GM18519 (cell line): ENCODE results near the gene HCRTR1.

ENCODE experiments used
- ATAC-seq: cut with Tn5 transposase; IDR thresholded peaks from one replicate; pipeline ENCODE4 v1.9.1; 2021; ENCODE audit warnings: mild to moderate bottlenecking, moderate library complexity; ENCODE audit not compliant: unreplicated experiment, low FRiP score

HCRTR1 gene

GRCh38 chr1:31663622-31664452 lies 46.3 kb downstream of the HCRTR1 start:
- ATAC-seq = no peak

GRCh38 chr1:31664528-31664927 lies 47.0 kb downstream of the HCRTR1 start:
- no peak for ATAC-seq

GRCh38 chr1:31665234-31665878 lies 47.9 kb downstream of the HCRTR1 start:
- no peak for ATAC-seq

- ATAC-seq = no peak
Measured at GRCh38 chr1:31666263-31666963, 48.9 kb downstream of the HCRTR1 start.

GRCh38 chr1:31667065-31667785 lies 49.7 kb downstream of the HCRTR1 start:
- ATAC-seq = no peak

- no peak for ATAC-seq
Measured at GRCh38 chr1:31668303-31668883, 50.9 kb downstream of the HCRTR1 start.

GRCh38 chr1:31669433-31669785 lies 51.9 kb downstream of the HCRTR1 start:
- no peak for ATAC-seq

GRCh38 chr1:31669786-31670592 lies 52.5 kb downstream of the HCRTR1 start:
- ATAC-seq = no peak

- ATAC-seq = no peak
Measured at GRCh38 chr1:31670593-31670964, 53.1 kb downstream of the HCRTR1 start.

- no peak for ATAC-seq
Measured at GRCh38 chr1:31671147-31671546, 53.7 kb downstream of the HCRTR1 start.

GRCh38 chr1:31671561-31672201 lies 54.2 kb downstream of the HCRTR1 start:
- no peak for ATAC-seq

- no peak for ATAC-seq
Measured at GRCh38 chr1:31672986-31673385, 55.5 kb downstream of the HCRTR1 start.

GRCh38 chr1:31673433-31673832 lies 55.9 kb downstream of the HCRTR1 start:
- no peak for ATAC-seq

GRCh38 chr1:31674626-31675025 lies 57.1 kb downstream of the HCRTR1 start:
- ATAC-seq = no peak

- no peak for ATAC-seq
Measured at GRCh38 chr1:31675161-31675560, 57.7 kb downstream of the HCRTR1 start.

- ATAC-seq = no peak
Measured at GRCh38 chr1:31675756-31676155, 58.3 kb downstream of the HCRTR1 start.
